GM21737 (cell line): ENCODE measurements around the gene ZBTB46.
A peak's percentile ranks its signal among the peaks of the same experiment; 100 is the strongest.
"Not testable (repeated sequence)": the region's sequence is repeated elsewhere in the genome, so short reads cannot be mapped to it uniquely, and the experiment has no call there.

Experiments used
- ATAC-seq: cut with Tn5 transposase; IDR thresholded peaks from one replicate; pipeline ENCODE4 v1.9.1; 2021; ENCODE audit warnings: mild to moderate bottlenecking, moderate library complexity; ENCODE audit not compliant: unreplicated experiment

Gene ZBTB46

GRCh38 chr20:63830841-63831588 lies at the start of gene ZBTB46:
TSS of gene ZBTB46 (minus strand) at chr20:63831264. CDS start at chr20:63790757, 40,507 bp downstream.
- peak; percentile 58 for ATAC-seq

GRCh38 chr20:63878899-63879663 lies 48.0 kb upstream of the ZBTB46 start:
- ATAC-seq, result no peak

GRCh38 chr20:63877755-63878470 lies 46.8 kb upstream of the ZBTB46 start:
- ATAC-seq, result no peak

- no peak for ATAC-seq
These were observed 45.5 kb upstream of the ZBTB46 start for GRCh38 chr20:63876489-63877036.

- ATAC-seq, result not testable (repeated sequence)
These were observed 43.2 kb upstream of the ZBTB46 start for GRCh38 chr20:63874241-63874640.

GRCh38 chr20:63873477-63873971 lies 42.5 kb upstream of the ZBTB46 start:
- no peak for ATAC-seq

- no peak for ATAC-seq
These were observed 37.2 kb upstream of the ZBTB46 start for GRCh38 chr20:63868264-63868663.

GRCh38 chr20:63867042-63867441 lies 36.0 kb upstream of the ZBTB46 start:
- ATAC-seq, result not testable (repeated sequence)

GRCh38 chr20:63864978-63865640 lies 34.0 kb upstream of the ZBTB46 start, which contains the start of gene TPD52L2:
TSS of gene TPD52L2 (plus strand) at chr20:63865270. CDS start at chr20:63865366, 96 bp downstream.
- peak; percentile 67 for ATAC-seq

GRCh38 chr20:63864545-63864977 lies 33.5 kb upstream of the ZBTB46 start:
- no peak for ATAC-seq

- peak; percentile 63 for ATAC-seq
These were observed 32.9 kb upstream of the ZBTB46 start for GRCh38 chr20:63863798-63864544.

- ATAC-seq, result no peak
These were observed 32.1 kb upstream of the ZBTB46 start for GRCh38 chr20:63863021-63863797.

- no peak for ATAC-seq
These were observed 31.2 kb upstream of the ZBTB46 start for GRCh38 chr20:63861981-63862901.

- no peak for ATAC-seq
These were observed 30.4 kb upstream of the ZBTB46 start, which contains the start of gene ABHD16B for GRCh38 chr20:63861365-63861934. TSS of gene ABHD16B (plus strand) at chr20:63861498. CDS start at chr20:63861541, 43 bp downstream.

GRCh38 chr20:63860325-63861051 lies 29.4 kb upstream of the ZBTB46 start:
- ATAC-seq, result no peak

GRCh38 chr20:63859166-63859699 lies 28.2 kb upstream of the ZBTB46 start:
- no peak for ATAC-seq
